Stimulated activated CD4-positive, alpha-beta T cell treated with anti-CD3 and anti-CD28 coated beads, Interleukin-15, amount 100 ng/mL, for 48 hours (primary cell): ENCODE data around the gene SLC5A10.
"Not testable (repeated sequence)": the region's sequence is repeated elsewhere in the genome, so short reads cannot be mapped to it uniquely, and the experiment has no call there.

Experiments used
- DNase-seq, 2 donors: peaks; one replicate each; pipeline ENCODE4 v3.0.0-alpha.2; 2020; ENCODE audit warnings: low read depth in 2 of 2

SLC5A10 gene

DNA sequence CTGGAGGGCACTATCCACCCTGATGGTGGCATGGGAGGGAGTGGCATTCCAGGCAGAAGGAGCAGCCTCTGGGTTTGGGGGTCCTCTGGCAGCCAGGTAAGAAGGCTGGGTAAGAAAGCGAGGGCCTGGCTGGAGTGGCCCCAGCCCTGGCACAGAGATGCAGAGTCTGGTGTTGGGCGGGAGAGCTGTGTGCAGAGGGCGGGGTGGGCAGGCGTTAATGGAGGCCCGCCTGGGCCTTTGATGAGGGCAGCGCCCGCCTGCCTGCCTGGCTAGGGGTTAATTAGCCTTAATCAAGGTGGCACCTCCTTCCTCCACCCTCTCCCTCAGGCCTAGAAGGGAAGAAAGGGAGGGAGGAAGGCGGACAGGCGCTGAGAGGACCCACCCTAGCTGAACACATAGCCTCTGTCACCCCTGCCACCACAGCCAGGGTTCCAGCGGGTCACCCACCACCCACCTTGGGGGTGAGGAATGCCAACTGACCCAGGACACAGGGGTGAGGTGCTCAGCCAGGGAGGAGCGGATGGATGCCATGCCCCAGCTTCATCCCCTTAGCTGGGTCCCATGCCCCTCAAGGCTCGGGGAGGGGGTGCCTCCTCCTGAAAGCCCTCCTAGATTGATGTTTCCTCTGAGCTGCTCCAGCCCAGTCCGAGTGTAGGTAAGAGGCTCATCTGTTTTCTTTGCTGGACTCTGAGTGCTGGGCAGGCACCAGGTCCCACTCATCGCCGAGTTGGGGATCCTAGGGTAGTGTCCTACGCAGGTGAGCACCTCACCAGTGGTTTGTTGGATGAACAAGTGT, 66.0 kb downstream of the SLC5A10 start:
- DNase-seq, result no peak

DNA sequence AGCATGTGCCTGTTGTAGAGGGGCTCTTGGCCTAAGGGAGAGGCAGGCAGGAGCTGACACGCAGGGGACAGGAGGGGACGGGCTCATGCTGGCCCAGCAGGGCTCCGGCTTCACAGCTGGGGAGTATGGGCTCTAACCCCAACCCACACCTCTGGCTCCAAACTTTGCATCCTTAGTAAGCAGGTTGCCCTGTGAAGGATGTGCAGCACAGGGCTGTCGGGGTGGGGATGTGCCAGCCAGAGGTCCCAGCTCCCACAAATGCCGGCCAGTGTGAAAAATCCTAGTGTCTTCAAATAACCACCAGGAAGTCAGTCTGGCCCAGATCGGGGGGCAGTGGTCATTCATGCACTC, 66.6 kb downstream of the SLC5A10 start:
- DNase-seq, result no peak

DNA sequence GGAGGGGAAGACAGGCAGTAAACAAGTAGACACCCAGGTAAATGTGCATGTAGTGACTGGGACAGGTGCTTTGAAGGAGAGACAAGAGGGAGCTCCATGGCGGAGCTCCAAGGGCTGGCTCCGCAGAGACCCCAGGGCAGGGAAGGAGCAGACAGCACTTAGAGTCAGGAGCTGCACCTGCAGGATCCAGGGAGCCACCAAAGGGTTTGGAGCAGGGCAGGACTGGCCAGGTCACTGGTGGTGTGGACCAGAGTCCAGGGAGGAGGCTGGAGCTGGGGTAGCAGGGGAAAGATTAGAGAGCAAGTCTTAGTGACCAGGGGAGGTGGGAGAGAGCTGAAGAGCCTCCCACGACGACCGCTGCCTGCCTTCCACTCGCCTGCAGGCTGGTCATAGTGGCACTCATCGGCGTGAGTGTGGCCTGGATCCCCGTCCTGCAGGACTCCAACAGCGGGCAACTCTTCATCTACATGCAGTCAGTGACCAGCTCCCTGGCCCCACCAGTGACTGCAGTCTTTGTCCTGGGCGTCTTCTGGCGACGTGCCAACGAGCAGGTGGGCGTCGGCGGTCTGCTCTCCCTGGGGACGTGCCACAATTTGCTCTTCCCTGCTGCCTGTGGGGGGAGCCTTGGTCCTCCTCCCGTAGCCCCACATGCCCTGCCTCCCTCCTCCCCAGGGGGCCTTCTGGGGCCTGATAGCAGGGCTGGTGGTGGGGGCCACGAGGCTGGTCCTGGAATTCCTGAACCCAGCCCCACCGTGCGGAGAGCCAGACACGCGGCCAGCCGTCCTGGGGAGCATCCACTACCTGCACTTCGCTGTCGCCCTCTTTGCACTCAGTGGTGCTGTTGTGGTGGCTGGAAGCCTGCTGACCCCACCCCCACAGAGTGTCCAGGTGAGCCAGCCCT, 67.3 kb downstream of the SLC5A10 start:
- no peak for DNase-seq

DNA sequence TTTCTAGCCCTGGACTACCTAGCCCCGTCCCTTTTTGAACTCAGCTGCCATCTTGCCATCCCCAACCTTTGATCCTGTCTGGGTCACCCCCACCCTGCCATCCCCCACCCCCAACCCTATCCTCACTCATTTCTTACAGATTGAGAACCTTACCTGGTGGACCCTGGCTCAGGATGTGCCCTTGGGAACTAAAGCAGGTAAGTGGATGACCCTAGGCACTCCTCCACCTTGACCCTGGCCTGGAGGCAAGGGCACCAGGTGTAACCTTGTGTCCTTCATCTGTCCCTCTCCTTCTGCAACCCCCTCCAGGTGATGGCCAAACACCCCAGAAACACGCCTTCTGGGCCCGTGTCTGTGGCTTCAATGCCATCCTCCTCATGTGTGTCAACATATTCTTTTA, 68.1 kb downstream of the SLC5A10 start:
- DNase-seq, result no peak

DNA sequence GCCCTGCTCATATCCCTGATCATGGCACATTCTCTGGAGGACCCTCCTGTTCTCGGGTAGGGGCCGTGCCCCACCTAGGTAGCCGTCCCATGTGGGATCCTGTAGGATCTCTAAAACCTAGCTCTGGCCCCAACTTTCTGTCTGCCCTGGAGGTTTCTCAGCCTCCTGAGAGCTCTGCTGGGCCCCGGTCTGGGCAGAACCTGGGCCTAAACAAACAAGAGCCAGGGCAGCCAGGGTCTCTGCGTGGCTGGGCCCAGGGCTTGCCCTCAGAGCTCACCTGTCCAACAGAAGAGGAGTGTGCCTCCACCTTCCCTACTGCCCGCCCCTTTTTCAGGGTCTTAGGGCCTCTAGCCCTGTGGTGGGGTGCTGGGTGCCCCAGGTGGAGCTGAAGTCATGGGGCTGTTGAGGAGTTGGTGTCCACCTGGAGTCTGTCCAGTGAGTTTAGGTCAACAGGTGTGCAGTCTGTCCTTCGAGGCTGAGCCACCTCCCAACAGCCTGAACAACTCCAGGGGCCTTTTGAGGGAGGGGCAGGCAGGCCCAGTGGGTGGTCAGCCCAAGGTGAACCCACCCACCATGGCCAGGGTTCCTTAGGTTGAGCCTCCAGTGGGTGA, 69.2 kb downstream of the SLC5A10 start:
- not testable (repeated sequence) for DNase-seq

DNA sequence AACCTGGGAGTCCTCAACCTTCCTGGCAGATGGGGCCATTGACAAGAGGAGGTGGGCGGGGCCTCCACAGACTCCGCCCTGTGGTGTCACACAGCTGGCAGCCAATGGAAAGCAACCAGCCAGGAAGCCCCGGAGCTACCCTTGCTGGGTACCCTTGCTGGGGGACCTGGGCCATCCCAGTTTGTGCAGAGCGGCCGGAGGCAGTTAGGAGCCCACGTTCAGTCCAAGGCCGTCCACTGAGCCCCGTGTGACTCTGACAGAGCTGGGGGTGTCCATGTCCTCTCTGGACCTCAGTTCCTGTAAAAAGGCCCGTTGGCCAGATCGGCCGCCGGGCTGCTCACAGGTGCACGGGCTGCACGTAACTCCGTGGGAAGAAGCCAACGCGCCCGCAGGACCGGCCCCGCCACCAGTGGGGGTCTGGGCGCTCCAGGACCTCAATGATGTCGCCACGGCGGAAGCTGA, 69.7 kb downstream of the SLC5A10 start:
- peak in 1 of 2 donors; percentile 33 for DNase-seq

DNA sequence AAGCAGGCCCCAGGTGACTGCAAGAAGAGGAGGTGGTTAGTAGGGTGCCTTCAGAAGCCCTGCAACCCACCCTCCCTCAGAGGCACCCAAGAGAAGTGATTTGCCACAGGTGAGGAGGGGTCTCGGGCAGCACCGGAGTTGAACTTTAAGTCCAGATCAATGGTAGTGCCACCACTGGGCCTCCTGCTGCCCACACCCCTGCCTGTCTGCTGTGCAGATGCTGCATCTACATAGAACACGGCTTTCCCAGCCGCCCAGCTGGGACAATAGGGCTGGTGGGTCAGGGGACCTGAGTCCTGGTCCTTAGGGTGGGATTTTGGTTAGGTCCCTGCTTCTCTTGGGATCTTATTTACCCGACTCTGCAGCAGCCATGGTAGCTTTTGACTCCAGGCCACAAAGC, 70.2 kb downstream of the SLC5A10 start:
- no peak for DNase-seq

DNA sequence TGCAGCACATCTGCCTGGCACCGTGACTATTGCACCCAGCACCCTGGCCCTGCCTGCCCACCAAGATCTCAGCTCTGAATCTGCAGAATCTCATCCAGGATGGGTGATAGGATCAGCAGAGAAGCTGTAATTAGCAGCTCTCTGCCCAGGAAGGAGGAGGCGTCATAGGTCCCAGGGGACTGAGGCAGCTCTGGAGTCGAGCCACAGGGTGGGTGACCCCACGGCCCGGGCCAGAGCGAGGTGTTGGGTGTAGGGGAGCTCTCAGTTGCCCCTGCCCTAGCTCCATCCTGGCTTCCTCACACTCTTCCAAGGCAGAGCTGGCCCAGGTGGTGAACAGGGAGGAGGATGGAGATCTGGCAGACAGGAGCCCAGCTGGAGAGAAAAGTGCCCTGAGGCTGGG, 70.8 kb downstream of the SLC5A10 start:
- DNase-seq, result no peak

DNA sequence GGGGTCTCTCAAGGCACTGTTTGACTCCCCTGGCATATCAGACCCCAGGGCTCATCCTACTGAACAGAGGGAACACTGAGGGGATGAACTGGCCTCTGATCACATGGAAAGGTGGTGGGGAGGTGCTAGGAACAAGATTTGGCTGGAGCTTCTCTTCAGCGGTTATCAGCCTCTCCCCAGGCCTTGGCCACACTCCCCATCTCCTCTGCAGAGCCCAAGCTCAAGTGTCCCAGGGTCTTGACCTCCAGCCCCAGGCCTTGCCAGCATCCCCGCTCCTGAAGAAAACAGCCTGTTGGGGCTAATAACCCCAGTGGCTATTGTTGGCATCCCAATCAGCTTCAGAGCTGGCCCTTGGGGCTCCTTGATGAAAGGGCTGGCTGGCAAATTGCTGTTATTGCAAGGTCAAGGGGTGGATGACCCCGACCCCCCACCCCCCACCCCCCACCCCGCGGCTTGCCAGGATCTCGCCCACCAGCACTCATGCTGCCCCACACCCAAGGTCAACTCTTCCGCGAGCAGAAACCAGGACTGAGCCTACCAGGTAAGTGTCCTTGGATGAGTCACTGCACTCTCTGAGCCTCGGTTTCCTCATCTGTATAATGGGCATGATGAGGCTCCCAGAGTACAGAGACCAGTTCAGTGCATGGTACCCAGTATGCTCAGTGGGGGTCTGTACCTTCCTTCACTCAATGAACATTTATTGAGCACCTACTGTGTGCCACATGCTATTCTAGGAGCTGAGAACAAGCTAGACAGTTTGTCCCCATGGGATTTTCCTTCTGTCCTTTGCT, 71.4 kb downstream of the SLC5A10 start:
- no peak for DNase-seq

DNA sequence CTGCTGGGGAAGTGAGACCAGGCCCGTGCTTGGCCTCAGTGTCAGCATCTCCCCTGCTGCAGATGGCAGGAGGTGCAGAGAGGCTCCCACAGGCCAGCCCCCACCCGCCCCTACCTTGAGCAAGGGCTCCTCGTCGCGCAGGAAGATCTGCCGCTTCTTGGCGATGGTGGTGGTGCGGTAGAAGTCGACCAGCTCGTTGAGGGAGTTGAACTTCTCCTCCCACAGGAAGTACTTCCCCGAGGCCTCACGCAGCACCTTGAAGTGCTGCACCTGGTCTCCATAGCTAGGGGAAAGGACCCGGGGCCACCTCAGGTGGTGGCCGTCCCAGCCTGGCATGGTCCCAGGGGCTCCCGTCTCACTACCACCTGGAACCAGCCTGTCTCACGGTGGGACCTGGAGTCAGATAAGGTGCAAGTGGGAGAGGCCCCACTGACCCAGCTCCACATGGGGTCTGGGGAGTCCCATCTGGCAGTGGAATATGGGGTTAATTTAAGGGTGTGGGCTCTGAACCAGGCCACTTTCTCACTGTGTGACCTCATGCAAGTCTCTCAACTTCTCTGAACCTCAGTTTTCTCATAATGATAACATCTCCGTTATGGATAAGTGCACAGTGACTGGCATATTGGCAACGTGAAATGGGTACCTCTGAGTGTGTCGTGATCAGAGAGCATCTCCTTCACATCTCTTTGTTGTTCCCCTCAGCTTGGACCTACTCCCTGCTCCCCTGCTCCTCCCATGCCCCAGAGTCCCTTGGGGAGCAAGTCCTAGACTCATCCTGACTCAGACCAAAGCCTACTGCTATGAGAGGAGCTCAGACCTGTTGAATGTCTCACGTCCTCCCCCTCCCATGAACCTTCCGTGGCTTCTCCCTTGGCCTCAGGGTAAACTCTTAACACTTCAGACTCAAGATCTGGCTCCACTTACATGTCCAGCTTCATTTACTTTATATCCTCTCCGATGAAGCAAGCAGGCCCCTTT, 72.4 kb downstream of the SLC5A10 start:
- no peak for DNase-seq

DNA sequence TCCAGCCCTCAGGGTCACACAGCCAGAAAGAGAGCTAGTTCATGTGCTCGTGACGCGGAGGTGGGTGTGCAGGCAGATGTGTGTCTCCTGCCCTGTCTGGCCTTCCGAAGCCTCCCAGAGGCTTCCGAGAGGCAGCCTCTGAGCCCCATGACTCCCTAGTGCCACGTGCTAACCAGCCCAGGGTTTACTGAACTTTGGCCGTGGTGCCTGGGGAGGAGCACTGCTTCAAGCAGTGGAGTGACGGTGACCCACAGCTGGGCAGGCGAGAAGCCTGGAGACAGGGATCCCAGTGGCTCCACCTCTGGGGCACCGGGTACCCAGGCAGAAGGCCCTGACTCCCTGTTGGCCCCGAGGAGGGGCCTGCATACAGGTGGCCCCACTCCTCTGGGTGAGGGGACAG, 76.7 kb downstream of the SLC5A10 start:
- DNase-seq, result not testable (repeated sequence)

DNA sequence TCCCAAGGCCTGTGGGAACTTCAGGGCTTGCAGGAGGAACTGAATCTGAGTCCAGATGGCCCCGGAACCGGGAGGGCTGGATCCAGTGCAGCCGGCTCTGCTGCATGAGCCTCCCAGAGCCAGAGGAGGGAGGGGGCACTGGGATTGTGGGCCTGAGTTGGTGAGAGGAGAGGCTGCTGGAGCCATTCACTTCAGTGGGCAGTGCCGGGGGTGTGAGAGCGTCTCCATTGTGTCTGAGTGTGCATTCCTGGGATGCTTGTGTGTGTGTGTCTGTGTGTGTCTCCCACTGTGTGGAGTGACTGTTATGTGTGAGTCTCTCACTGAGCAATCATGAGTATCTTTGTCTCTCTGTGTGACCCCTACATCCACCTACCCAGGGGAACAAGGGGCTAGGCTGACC, 77.8 kb downstream of the SLC5A10 start:
- not testable (repeated sequence) for DNase-seq

DNA sequence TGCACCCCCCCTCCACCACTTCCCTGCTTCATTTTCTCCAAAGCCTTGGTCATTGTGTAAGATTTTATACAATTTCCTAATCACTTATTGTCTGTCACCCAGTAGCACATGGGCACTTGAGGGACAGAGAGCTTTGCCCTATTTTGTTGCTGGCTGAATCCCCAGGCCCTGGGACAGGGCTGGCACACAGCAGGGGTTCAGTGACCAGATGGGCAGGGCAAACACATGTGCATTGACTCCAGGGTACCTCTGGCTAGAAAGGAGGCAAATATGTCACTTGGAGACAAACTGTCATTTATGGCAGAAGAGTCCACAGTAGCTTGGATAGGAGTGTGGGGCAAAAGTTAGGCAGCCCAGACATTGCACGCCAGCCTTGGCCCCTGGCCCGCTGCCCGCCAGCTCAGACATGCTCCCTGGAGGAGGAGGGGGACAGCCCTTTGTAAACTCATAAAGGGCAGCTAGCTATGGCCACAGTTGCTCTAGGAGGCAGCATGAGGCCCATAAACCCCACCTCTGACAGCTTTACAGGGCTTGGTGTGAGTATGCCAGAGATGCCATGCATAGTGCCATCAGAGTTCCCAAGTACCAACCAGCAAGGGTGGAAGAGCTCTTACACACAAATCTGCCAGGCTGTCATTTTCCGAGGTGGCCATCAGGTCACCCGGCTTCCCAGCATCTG, 78.9 kb downstream of the SLC5A10 start:
- DNase-seq, result not testable (repeated sequence)

DNA sequence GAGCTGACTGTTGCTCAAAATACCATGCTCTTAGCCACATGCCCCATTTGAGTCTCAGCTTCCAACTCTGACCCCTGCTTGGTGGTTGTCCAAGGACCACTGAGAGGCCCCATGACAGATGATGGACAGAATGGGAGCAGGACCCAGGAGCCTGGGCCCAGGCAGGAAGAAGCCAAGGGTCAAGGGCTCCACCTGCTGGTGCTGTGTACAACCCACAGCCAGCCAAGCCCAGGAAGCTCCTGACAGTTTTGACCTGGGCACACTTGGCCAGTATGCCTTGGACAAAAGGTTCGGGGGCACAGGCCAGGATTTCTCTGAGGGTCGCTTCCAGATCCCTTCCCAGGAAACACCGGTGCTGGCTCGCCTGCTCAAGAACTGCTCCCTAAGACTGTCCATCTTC, 79.8 kb downstream of the SLC5A10 start:
- peak in 1 of 2 donors; percentile 66 for DNase-seq

DNA sequence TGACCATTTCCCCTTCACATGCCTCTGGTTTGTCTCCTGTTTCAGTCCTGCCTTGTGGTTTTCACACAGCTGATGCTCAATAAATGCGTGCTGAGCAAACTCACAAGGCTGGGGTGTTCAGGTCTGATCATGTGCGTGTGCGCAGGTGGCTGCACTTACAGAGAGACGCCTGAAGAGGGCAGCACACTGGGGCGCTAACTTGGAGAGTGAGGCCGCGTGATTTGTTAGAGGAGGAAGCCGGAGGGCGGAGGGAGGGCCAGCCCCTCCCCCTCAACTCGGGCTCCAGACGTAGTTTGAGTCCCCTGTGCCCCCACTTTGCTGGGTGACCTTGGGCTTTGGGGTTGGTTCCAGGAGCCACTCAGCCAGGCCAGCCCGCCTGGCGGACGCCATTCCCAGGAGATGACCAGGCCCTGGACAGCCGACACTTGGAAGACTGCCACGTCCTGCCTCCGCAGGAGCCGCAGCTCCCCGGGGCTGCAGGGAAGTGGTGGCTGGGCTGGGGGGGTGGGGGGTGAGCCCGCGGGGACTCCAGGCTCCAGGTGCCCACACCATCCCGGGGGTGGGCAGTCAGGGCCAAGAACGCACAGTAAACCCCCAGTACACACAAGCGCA, 80.5 kb downstream of the SLC5A10 start:
- not testable (repeated sequence) for DNase-seq

DNA sequence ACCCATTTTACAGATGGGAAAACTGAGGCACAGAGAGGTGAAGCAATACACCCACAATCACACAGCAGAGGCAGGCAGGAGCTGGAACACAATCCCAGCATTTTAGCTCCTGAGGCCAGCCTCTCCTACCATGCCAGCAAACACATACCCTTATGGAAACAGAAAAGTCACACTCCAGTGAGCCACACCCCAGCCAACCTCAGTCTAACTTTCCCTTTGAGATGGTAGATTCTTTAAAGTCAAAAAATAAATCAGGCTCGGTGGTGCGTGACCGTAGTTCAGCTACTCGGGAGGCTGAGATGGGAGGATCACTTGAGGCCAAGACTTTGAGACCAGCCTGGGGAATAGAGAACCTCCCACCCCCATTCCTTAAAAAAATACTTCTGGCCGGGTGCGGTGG, 84.2 kb downstream of the SLC5A10 start:
- not testable (repeated sequence) for DNase-seq

DNA sequence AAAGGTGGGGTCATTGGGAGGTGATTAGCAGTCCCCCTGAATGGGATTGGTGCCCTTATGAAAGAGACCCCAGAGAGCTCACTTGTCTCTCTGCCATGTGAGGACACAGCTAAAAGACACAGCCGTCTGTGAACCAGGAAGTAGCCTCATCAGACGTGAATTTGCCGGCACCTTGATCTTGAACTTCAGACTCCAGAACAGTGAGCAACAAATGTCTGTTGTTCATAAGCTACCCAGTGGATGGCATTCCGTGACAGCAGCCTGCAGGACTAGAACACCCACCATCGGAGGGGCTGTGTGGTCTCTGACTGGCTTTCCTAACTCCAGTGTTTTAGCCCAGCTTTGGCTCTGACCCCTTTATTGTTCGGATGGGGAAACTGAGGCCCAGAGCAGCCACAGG, 85.6 kb downstream of the SLC5A10 start:
- DNase-seq, result not testable (repeated sequence)

DNA sequence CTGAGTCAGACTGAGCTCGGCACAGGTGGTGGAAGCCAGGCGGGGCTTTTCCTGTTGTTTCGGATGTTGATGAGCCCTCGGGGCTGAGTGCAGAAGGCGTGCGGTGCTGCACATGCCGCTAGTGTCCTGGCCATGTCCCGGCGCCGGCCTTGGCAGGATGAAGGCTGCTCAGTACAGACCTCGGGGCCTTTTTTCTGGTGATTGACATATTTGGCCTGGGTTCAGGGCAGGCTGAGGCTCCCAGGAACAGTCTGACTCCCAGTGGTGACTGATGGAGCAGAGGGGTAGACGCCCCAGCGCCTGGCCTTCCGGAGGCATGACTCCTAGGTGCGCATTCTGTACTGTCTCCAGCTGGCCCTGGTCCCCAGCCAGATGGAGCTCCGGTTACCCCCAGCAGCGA, 86.0 kb downstream of the SLC5A10 start:
- DNase-seq, result not testable (repeated sequence)

DNA sequence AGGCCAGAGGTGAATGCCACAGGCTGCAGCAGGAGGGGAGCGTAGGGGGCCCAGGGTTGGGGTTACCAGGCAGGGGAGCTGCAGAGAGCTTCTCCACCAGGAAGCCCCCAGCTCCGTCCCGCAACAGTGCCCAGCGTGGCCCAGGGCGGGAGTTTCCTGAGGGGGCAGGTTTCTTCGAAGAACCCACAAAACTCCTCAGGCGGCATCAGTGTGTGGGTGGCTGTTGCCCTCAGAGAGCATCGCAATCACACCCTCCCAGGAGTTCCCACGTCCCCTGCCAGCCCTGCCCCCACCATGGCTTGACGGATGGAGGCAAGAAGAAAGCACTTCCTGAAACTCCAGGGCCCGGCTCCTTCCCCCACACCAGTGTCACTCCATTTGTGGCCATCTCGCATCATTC, 86.8 kb downstream of the SLC5A10 start:
- not testable (repeated sequence) for DNase-seq
